Caki2 (cell line): Measurements from ENCODE around the gene ALDH8A1. TPM values are rescaled to one million over a fixed set of nuclear protein-coding genes. Genes with fewer than 3 reads are reported as not detected.

ENCODE experiments used
- DNase-seq: peaks from one replicate; pipeline ENCODE4 v3.0.0-alpha.2; 2015; ENCODE audit warnings: low read depth
- in situ Hi-C: cut with HindIII; loops from 2 replicates; pipeline ENCODE4 v1.10.0; 2016; ENCODE audit warnings: low sequenced_read_pairs, low pct_unique_long_range_greater_than_20kb, mixed read lengths
- total RNA-seq: library from RNA; depleted of rRNA; stranded (reverse); fragments of >200 nt; shearing (Covaris generic); gene quantifications from 2 replicates; pipeline ENCODE4 v1.2.3, GENCODE V29; 2014; ENCODE audit warnings: low replicate concordance; rRNA removed

ALDH8A1 gene
- total RNA-seq, 1 experiment from 2014 or later, result 0.20 TPM

GRCh38 chr6:134891633-134892032 is 58.3 kb downstream of the ALDH8A1 start:
- in situ Hi-C loops, result no loop called here
- no peak for DNase-seq

- in situ Hi-C loops, result no loop called here
- no peak for DNase-seq
These were observed 61.6 kb downstream of the ALDH8A1 start for GRCh38 chr6:134888316-134888715.

DNA sequence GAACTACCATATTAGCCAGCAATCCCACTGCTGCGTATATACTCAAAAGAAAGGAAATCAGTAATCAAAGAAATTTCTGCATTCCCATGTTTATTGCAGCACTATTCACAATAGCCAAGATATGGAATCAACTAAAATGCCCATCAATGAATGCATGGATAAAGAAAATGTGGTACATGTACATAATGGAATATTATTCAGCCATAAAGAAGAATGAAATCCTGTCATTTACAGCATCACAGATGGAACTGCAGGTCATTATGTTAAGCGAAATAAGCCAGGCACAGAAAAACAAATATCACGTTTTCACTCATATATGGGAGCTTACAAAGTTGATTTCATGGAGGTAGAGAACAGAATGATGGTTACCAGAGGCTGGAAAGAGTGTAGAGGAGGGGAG is 65.1 kb downstream of the ALDH8A1 start:
- no peak for DNase-seq
- in situ Hi-C loops, result no loop called here

DNA sequence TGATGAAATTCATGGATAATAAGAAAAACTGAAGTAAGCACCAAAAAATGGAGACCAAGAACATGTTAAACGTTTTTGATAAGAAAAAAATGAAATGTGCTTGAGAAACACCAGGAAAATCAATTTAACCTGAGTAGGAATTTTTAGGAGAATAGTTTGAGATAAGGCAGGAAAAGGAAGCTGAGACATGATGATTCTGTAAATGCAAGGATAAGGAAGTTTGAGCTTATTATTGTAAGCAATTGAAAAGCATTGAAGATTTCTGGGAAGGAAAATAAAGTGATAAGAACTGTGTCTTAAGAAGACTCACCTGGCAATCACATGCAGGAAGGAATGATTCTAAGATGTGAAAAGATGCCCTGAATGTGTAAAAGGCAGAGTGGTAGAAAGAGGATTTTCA is 66.6 kb downstream of the ALDH8A1 start:
- DNase-seq, result no peak
- in situ Hi-C loops, result no loop called here

DNA sequence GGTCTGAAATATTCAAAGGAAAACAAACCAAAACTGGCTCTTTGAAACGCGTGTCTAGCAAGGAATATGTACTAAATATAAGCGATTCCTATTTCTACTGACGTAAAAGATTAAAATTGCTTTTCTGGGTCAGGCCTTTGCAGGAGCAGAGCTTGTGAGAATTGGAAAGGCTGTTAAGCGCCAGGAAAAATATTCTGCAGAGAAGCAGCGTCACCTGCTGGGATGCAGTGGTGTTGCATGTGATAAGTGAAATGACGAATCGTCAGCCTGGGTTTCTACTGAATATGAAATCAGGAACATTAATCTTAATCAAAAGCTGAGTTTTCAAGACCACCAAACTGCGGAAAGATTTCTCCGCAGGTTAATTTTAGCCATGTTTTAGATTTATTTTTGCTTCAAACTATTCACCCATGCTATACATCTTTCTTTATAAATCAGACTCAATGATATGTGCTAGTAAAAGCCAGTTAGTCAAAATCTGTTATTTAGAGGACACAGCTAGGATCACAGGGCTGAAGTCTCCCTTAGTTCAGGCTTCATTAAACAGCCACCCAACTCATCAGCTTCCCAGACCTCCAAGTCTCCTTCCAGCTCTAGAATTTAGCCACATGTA is 67.4 kb downstream of the ALDH8A1 start:
- in situ Hi-C loops, result no loop called here
- DNase-seq, result peak; percentile 58

GRCh38 chr6:134880487-134881190 is 69.3 kb downstream of the ALDH8A1 start:
- DNase-seq, result no peak
- in situ Hi-C loops, result no loop called here

- in situ Hi-C loops, result no loop called here
These were observed 71.8 kb downstream of the ALDH8A1 start for GRCh38 chr6:134878136-134878535.

GRCh38 chr6:134875367-134875766 is 74.5 kb downstream of the ALDH8A1 start:
- in situ Hi-C loops, result no loop called here
- peak; percentile 12 for DNase-seq

More at GRCh38 chr6:134878136-134878535, 71.8 kb downstream of the ALDH8A1 start:
- no peak for DNase-seq

DNA sequence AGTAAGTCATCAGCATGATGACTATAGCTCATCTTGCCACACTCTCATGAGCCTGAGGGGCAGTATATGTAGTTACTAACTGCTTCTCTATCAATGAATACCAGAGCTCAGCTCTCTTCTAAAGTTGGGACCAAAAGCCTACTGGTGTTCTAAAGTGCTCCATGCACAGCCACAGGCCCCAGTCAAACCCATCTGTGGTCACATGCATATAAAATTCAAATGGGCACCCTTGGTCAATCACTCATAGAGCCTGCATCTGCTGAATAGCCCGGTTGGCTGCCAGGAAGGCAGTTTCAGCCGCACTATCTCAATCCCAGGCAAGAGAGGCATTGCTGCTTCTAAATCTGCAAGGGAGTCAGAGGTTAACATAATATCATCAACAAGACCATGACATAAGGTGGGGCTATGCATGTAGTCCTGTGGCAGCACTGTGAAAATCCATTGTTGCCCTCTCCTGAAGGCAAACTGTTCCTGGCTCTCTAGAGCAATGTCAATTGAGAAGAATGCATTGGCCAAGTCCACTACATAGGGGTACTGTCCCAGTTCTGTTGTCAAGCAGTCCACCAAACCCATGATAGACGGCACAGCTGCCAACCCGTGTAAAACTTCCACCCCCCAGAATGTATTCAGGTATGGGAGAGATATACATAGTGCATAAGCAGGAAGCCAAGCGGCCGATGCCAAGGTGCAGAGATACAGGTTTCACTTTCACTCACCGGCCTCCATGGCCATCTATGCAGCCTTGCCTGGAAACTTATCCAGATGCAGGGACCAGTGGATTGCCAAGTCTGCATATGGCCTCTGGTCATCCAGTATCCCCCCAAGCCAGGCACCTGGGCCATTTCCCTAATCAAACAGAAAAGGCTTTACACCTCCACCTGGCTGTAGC is 76.2 kb downstream of the ALDH8A1 start:
- no peak for DNase-seq
- in situ Hi-C loops, result no loop called here

GRCh38 chr6:134870677-134871498 is 79.0 kb downstream of the ALDH8A1 start:
- DNase-seq, result no peak
- in situ Hi-C loops, result no loop called here

DNA sequence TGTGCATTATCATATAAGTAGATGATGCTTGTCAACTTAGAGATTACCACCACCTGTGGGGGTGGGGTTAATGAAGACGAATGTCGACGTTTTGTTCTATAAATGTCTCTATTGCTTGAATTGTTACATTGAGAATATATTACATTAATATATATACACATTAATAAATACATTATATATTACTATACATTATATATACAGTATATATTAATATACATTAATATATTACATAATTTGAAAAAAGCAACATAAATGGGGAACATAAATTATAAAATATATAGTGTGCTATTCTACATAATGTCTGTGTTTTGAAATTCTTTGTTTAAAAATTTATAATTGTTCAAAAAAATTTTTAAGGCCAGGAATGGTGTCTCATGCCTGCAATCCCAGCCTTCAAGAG is 81.1 kb downstream of the ALDH8A1 start:
- no peak for DNase-seq
- in situ Hi-C loops, result no loop called here

Other genes starting within 250 kb of the ALDH8A1 start
- gene HBS1L, start 104.7 kb upstream of the ALDH8A1 start, total RNA-seq, result 46.4 and 70.0 TPM in 2 replicates
- 0.95 TPM in 1 of 2 replicates, not detected in the other for gene MYB, start 231.2 kb upstream of the ALDH8A1 start, total RNA-seq